Fibroblast of peridontal ligament (primary cell): Measurements from ENCODE around the gene AHNAK2.

Experiments used
- DNase-seq: peaks from one replicate; pipeline ENCODE4 v3.0.0-alpha.2; 2010; ENCODE audit errors: extremely low read depth

AHNAK2 gene

DNA sequence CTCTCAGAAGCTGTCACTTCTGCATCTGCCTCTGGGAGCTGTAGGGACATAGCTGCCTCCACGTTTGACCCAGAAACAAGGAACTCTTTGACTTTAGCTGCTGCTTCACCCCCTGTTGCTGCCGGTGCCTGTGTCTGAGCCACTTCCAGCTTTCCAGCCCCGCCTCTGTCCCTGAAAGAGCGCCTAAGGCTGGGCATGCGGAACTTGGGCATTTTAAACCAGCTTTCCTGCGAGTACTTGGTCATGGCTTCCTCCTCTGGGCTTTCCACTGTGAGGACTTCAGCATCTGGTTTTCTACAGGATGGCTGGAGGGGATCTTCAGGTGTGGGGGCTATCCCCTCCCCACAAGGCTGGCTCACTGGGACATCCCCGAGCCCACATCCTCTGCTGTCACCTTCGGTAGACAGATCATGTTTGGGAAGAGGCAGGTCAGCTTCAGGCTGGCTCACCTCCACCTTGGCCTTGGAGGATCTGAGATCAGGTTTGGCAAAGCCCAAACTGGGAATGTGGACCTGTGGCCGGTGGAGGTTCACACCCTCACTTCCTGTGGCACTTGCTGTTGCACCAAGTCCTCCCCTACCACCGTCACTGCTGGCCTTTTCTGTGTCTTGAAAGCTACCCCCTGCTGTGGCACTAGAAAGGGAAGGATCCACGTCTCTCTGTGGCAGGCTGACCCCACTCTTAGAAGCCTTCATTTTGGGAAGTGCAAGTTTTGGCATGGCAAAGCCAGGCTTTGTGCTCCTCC lies 38.3 kb downstream of the AHNAK2 start:
- no peak for DNase-seq

DNA sequence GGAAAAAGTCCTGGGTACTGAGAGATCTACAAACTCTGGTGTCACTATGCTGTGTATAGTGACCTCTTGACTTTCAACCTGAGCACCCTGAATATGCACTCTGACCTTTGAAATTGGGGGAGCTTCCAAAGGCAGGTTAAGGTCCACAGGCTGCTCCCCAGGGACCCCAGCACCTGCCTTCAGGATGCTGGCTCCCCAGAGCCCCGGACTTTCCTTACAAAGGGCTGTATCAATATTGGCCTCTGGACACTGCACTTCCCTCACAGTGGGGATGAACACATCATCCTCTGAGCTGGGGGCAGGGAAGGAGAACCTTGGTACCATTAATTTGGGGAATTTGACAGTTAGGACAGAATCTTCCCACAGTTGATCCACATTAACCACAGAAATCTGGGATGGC lies 39.2 kb downstream of the AHNAK2 start:
- no peak for DNase-seq

DNA sequence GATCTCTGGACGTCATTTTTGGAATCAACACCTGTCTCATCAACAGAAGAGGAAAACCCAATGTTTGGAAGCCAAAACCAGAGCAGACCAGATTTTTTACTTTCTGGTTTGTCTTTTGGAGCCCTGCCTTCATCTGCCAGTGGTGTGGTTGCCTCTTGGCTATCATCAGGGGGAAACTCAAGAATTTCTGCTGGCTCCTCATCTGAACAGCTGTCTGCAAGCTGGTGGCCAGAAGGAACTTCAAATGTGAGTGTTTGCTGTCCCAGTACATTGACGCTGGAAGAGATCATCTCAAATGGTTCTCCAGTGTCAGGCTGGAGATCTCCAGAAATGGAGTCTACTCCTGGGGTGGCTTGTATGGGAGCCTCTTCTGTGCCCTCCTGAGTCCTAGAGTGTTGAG lies 39.7 kb downstream of the AHNAK2 start:
- peak; percentile 29 for DNase-seq

DNA sequence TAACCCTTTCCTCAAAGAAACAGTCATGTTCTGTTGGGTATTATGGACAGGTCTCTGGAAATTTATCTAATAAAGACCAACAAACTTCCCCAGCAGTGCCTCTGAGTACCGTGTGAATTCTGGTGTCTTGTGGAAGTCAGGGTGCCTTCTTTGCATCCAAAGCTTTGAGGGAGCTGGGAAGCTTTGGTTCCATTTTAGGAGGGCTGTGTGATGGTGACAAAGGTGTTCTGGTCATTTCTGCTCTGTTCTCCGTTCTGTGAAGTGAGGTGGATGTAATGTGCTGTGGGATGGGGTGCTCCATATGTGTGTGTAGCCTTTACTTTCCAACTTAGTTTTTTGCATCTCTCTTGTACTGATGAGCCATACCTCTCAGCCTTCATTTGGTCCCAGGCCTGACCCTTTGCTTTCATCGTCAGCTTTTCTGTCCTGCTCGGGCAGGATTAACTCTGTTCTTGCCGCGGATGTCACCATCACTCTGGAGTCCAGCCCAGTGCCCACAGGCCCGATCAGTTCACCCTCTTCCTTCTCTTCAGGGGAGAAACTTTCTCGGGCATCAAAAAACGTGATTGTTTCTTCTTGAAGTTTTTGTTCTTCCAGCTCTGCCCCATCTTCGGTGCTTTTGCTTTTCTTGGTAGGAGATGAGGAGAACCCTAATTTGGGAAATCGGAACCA lies 40.3 kb downstream of the AHNAK2 start:
- no peak for DNase-seq

DNA sequence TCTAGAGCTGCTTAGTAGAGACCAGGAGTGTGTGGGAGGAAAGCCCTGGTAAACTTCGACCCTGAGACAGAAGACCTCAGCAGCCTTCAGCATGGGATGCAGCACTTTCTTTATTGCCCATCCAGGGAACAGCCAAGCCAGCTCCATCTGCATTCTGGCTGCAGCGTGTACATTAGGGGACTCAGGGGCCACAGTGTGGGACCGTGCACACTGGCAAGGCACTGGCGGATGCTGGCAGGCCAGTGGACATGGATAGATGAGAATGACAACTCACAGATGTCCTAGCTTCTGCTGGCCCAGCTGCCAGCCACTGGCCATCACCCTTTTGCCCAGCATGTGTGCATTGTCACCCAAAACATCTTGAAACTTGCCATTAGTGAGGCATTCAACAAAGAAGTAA lies 41.0 kb downstream of the AHNAK2 start:
- no peak for DNase-seq

DNA sequence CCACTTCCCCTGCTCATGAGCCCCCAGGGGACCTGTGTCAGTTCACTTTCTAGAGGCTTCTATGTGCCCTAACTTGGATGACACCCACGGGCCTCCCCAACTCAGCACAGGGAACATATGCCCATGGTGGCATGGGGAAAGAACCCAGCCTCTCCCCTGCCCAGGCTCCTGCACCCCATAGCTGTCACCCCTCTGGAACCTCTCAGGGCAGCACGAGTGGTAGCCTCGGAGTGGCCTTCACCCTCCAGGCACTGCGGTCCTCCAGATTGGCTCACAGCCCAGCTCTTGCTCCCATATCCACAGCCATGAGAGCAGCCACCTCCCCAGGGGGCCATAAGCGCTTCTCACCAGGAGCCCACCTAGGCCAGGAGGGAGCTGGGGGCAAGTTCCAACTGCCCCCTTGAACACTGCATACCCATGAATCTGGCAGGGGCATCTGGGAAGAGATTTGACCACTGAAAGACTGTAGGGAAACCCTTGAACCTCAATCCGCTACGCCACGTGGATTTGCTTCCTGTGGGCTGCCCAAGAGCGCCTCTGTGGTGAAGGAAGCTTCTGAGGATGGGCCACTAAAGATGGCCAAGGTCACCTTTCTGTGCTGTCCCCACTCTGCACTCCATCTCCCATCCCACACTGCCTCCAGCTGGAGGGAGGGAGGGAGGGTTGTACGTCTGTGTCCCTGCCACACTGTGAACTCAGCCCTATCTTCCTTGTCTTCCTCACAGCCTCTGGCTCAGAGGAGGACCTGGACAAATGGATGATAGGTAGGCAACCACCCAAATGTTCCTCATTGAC lies 41.6 kb downstream of the AHNAK2 start:
- DNase-seq = no peak

DNA sequence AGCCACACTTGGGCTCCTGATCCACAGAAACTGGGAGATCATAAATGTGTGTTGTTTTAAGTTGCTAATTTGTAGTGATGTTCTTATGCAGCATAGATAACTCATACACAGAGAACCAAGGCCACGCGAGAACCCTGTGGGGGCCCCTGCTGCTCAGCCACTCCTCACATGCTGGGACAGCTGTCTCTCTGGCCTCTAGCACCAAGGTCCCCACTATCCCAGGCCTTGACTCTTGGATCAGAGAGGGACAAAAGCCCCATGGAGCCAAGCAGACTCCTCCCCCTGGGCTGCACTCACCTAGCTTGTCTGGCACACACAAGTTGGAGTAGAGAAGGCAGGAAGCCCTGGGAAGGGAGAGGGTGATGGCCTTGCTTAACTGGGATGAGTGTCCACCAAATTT lies 42.2 kb downstream of the AHNAK2 start:
- DNase-seq = no peak

DNA sequence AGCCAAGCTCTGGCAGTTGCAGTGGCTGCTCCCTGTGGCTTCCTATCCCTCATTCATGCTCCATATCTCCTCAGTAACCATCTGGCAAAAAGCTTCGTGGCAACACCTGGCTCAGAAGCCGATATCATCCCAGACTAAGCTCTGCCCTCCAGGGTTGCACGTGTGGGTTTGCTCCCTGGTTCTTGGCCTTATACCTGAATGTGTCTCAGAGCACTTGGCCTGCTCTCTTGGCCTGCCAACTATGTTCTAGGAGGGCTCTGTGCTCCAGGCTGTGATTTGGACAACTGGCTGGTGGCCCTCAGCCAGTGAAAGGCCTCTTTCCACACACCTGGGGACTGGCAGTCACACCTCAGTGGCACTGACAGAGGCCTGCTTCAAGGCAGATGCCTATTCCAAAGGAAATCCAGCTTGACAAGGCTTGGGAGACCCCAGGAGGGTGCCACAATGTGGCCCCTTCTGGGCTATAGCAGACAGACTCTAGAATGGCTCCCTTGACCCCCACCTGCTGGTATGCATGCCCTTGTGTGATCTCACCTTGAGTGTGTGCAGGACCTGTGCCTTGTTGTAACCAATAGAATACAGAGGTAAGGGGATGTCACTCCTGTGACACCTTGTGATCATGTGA lies 43.0 kb downstream of the AHNAK2 start:
- DNase-seq = no peak

DNA sequence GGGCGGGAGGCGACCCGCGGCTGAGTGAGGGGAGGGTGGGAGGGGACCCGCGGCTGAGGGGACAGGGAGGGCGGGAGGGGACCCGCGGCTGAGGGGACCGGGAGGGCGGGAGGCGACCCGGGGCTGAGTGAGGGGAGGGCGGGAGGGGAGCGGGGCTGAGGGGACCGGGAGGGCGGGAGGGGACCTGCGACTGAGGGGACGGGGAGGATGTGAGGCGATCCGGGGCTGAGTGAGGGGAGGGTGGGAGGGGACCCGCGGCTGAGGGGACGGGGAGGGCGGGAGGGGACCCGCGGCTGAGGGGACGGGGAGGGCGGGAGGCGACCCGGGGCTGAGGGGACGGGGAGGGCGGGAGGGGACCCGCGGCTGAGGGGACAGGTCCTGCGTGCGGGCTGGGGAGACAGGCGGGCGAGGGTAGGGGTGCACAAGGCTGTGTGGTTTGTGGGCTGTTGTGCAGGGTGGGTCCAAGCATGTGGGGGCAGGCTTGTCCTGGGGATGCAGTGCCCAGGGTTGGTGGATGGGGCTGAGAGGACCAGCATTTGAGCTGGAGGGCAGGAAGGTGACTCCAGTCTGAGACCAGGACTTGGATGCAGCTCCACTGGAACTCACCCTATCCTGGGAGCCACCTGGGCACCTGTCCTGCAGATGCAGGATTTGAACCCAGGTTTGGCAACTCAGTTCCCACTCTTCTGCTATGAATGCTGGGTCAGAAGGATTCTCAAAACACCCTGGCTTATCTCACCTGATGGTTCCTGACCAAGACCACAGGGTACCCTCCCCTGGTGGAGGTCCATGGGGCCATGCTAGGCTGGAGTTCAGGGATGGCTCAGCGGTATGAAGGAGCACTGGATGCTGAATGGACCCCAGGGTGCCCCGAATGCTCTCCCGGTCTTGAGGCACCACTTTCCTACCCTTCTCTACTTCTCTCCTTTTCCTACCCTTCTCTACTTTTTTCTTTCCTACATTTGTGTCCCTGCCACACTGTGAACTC lies 44.1 kb downstream of the AHNAK2 start:
- DNase-seq = no peak

DNA sequence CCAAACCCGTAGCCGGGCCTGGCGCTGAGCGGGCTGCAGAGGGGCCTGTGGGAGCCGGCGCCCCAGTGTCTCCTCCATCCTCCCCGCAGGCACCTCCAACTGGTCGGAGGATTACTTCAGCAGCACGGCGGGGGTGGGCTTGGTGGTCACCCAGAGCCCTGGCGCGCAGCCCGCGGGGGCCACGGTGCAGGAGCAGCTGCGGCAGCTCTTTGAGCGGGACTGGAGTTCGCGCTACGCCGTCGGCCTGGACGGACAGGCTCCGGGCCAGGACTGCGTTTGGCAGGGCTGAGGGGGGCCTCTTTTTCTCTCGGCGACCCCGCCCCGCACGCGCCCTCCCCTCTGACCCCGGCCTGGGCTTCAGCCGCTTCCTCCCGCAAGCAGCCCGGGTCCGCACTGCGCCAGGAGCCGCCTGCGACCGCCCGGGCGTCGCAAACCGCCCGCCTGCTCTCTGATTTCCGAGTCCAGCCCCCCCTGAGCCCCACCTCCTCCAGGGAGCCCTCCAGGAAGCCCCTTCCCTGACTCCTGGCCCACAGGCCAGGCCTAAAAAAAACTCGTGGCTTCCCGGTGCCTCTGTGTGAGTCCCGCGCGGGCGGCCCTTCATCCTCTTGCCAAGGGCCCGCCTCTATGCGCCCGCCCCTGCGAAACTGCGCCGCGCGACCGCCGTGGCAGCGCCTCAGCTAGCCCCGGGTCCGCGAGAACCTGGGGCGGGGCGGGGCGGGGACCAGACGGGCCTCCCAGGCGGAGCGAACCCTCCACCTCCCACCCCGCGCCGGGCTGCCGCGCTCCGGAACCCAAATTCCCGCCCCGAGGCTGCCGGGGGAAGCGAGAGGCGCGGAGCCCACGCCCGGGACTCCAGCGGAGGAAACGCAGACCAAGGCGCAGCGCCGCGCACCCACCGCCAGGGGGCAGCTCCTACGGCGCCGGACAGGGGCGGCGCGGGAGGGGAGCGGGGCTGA lies 45.2 kb downstream of the AHNAK2 start:
- DNase-seq = peak; percentile 78

DNA sequence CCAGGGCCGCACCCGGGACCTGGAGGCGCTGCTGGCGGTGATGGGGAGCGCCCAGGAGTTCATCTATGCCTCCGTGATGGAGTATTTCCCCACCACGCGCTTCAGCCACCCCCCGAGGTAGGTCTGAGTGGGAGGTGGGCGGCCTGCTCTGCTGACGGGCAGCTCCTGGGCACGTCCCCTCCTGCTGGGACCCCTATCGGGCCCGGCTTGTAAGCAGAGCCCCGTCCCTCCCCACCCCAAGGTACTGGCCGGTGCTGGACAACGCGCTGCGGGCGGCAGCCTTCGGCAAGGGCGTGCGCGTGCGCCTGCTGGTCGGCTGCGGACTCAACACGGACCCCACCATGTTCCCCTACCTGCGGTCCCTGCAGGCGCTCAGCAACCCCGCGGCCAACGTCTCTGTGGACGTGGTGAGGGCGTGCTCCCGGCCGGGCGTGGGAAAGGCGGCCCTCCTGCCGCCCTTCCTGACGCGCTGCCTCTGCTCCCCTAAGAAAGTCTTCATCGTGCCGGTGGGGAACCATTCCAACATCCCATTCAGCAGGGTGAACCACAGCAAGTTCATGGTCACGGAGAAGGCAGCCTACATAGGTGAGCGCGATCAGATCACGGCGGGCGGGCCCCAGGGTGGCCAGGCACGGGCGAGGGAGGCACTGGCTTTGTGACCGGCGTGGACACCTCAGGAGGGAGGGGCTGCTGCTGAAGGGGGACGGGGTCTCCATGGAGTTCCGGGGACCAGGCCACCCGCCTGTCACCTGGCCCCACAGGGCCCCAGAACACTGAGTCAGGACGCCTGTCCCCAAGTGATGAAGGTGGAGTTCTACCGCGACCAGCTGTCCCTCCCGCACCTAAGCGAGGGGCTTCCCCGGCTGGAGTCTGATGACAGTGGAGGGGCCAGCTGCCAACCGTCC lies 46.2 kb downstream of the AHNAK2 start:
- no peak for DNase-seq

DNA sequence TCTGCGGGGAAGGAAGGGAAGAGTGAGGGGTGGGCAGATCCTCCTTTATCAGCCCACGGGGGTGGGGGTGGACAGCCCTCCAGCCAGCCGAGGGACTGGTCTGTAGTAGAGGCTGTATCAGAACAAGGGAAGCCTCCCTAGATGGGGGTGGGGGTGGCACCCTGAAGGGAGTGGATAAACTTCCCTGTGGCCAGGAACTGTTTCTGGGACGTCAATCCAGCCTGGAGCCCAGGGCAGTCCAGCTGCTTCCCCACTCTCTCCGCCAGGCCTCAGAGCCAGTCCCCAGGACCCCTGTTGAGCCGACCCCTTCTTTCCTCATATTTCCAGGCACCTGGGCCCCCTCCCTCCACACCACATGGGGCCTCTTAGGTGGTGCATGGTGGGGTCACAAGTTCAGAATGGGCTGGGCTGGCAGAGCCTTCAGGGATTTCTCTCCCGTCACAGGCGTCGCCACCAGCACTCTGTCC lies 46.8 kb downstream of the AHNAK2 start:
- no peak for DNase-seq

DNA sequence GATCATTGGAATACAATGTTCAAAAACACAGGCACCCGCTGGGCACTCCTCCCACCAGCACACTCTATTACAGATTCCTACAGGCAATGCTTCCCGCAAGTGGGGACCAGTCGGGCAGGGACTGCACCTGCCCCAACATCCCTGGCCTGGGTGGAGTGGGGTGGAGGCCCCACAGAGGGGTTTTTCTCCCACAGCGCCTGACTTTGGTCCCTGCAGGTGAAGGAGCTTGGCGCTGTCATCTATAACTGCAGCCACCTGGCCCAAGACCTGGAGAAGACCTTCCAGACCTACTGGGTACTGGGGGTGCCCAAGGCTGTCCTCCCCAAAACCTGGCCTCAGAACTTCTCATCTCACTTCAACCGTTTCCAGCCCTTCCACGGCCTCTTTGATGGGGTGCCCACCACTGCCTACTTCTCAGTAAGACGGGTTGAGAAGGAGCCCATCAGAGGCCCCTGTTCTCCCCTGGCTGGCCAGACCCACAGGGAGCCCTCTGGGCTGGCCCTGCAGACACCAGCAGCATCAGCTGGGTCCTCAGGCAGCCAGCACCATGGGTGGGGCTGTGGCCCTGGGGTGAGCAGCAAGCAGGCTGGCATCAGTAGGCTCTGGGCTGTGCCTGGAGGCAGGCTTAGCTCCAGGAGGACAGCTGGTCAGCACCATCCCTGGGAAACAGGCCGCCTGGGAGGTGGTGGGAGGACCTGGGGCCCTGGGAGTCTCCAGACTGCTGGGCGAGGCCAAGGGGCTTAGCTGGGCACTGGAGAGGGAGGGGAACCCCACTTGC lies 47.5 kb downstream of the AHNAK2 start:
- DNase-seq = no peak

DNA sequence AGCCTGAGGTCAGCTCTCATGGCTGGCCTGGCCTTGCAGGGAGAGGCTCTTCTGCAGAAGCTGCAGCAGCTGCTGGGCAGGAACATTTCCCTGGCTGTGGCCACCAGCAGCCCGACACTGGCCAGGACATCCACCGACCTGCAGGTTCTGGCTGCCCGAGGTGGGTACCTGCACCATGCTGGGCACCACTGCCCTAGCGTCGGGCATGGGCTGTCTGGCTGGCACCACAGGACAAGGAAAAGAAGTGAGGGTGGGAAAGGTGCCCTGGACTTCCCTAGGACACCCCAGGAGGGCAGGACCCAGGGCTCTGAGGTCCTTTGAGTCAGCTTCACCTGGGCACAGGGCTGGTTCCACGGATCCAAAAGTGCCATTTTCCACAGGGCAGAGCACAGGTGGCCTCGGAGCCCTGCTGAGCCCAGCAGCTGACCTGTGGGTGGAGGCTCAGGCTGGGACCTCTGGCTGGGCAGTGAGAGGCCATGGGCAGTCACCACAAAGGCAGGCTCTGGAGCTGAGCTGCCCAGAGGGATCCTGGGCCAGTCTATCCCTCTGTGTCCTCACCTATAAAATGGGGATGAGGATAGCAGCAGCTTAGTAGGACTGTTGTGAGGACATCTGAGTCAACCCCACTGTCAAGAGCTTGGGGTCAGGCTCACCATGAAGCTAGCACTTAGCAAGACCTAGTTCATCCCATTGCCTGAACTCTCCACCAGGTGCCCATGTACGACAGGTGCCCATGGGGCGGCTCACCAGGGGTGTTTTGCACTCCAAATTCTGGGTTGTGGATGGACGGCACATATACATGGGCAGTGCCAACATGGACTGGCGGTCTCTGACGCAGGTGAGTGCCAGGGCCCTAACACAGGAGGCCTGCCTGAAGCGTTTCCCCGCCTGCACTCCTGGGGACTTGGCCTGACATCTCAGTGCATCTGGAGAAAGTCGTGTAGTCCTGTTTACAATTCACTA lies 48.6 kb downstream of the AHNAK2 start:
- no peak for DNase-seq

DNA sequence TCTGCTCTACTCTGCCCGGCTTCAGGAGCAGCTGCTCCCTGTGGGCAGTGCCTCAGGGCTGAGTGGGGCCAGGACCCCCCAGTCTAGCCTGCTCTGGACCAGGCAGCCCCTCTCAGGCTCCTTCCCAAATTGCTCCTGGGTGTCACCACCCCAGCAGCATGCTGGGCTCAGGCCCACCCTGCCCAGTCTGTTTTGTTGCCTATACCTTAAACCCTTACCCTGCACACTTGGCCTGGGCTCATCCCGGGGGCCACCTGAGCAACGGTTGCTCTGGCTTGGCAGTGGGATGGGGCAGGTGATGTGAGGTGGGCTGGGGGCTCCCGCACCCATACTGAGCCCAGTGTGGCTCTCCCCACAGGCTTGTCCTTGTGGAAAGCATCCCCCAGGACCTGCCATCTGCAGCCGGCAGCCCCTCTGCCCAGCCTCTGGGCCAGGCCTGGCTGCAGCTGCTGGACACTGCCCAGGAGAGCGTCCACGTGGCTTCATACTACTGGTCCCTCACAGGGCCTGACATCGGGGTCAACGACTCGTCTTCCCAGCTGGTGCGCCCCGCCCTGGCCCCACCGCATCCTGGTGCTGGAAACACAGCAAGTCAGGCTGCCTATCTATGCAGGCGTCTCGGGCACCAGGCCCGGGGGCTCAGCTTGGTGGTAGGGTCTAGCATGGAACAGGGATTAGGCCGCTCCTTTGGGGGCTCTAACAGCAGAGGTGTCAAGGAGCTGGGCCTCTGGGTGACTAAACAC lies 49.6 kb downstream of the AHNAK2 start:
- no peak for DNase-seq

DNA sequence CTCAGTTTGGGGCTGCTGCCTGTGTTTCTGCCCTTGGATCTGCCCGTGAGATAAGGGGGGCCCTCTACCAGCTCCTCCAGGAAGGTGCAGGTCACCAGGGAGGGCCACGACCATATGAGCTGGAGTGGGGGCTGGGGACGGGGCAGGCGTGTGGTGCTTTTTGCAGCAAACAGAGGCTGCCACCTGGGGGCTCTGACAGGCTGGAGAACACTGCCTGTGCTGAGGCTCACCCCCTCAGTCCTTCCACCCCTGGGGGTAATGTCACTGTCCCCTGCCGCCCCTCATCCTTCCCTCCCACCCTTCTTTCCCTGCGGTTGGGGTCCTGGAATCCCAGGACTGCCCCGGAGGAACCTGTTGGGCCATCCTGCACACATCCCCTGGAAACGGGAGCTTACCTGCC lies 50.3 kb downstream of the AHNAK2 start:
- no peak for DNase-seq
